HCT116 (cell line): ENCODE data around the gene BNC2. TPM values are rescaled to one million over a fixed set of nuclear protein-coding genes. Genes with fewer than 3 reads are reported as not detected.

Source experiments
- ATAC-seq: fragments of 200-7000 bp; cut with Tn5 transposase; 2 replicates; pipeline ENCODE4 v1.9.1; 2020; ENCODE audit warnings: mild to moderate bottlenecking, moderate library complexity
- BruUV-seq: library from RNA; stranded (reverse); fragments of 400-500 nt; replicated peaks from 2 replicates; lab custom pipeline; 2021; lab: Mats Ljungman, UMichigan
- CTCF ChIA-PET: fragments of 300-600 bp; sonication (Branson Sonifier 250); formaldehyde crosslinking; loops from one replicate; lab custom pipeline; 2021; ENCODE audit warnings: antibody characterized with exemption; lab: Charles Lee
- POLR2A ChIA-PET: fragments of 300-600, 350-600 bp; sonication (Branson Sonifier 250); formaldehyde crosslinking; loops from one replicate; lab custom pipeline; 2021; ENCODE audit warnings: antibody characterized with exemption; lab: Charles Lee
- RAD21 ChIA-PET, 2 experiments: fragments of 300-600 bp; sonication (Branson Sonifier 250); formaldehyde crosslinking; loops; one replicate each; lab custom pipeline; 2023; ENCODE audit warnings: low total read pairs in 2 of 2; ENCODE audit not compliant: uncharacterized antibody in 2 of 2, unreplicated experiment in 2 of 2, low non-redundant PET in 1 of 2; lab: Charles Lee
- DNase-seq: peaks from one replicate; pipeline ENCODE4 v3.0.0-alpha.2; 2010; ENCODE audit warnings: low read depth, low spot score
- H2AFZ ChIP-seq: fragments of 200-600 bp; shearing (Covaris generic), sonication (generic); 2 replicates; pipeline ENCODE4 v1.6.1; 2017; ENCODE audit warnings: low read depth, mixed run types, mixed read lengths, antibody characterized with exemption, low read length; ENCODE audit not compliant: poor library complexity, severe bottlenecking
- H3K27ac ChIP-seq: 2 replicates; pipeline ENCODE4 v1.5.1; 2012; ENCODE audit warnings: low read depth, low read length
- H3K27me3 ChIP-seq: fragments of 200-600 bp; sonication (generic); 2 replicates; pipeline ENCODE4 v1.6.1; 2016; ENCODE audit warnings: mixed run types, low read length, mixed read lengths; ENCODE audit not compliant: insufficient read depth
- H3K36me3 ChIP-seq, 2 experiments: fragments of 200-500 bp in 1 of 2; fragments of 200-600 bp in 1 of 2; sonication (Bioruptor generic) in 1 of 2; sonication (generic) in 1 of 2; 2 replicates each; pipeline versions ENCODE4 v1.5.1 to v1.6.1; 2014 to 2016; ENCODE audit warnings: low read length in 2 of 2, inconsistent platforms in 1 of 2, mixed read lengths in 1 of 2, mixed run types in 1 of 2; ENCODE audit not compliant: insufficient read depth in 2 of 2, control insufficient read depth in 1 of 2
- H3K4me1 ChIP-seq, 2 experiments: fragments of 200-600 bp in 1 of 2; sonication (generic) in 1 of 2; 2 replicates each; pipeline versions ENCODE4 v1.5.1 to v1.6.1; 2012 to 2017; ENCODE audit warnings: low read length in 2 of 2, inconsistent platforms in 1 of 2, mild to moderate bottlenecking in 1 of 2, mixed read lengths in 1 of 2, mixed run types in 1 of 2, moderate library complexity in 1 of 2; ENCODE audit not compliant: insufficient read depth in 2 of 2, control insufficient read depth in 1 of 2
- H3K4me2 ChIP-seq: fragments of 200-600 bp; sonication (generic); 2 replicates; pipeline ENCODE4 v1.6.1; 2017; ENCODE audit warnings: mixed run types, low read length, mixed read lengths
- H3K4me3 ChIP-seq, 2 experiments: fragments of 200-600 bp in 1 of 2; sonication (generic) in 1 of 2; replicated peaks in 1 of 2; 2 replicates each; pipeline ENCODE4 v1.5.1; 2011 to 2016; ENCODE audit warnings: low read length in 2 of 2, control low read depth in 1 of 2, low read depth in 1 of 2, mild to moderate bottlenecking in 1 of 2, mixed read lengths in 1 of 2, mixed run types in 1 of 2
- H3K79me2 ChIP-seq: fragments of 200-600 bp; sonication (generic); 2 replicates; pipeline ENCODE4 v1.6.1; 2017; ENCODE audit warnings: mild to moderate bottlenecking, mixed run types, low read length, moderate library complexity, mixed read lengths; ENCODE audit not compliant: insufficient read depth
- H3K9ac ChIP-seq: fragments of 200-600 bp; sonication (generic); 2 replicates; pipeline ENCODE4 v1.6.1; 2016; ENCODE audit warnings: low read length, mixed read lengths
- H3K9me2 ChIP-seq: fragments of 200-600 bp; sonication (generic), shearing (Covaris generic); 2 replicates; pipeline ENCODE4 v1.6.1; 2017; ENCODE audit warnings: mixed run types, mild to moderate bottlenecking, moderate library complexity; ENCODE audit not compliant: insufficient read depth
- H3K9me3 ChIP-seq, 2 experiments: fragments of 200-500 bp in 1 of 2; fragments of 200-600 bp in 1 of 2; sonication (Bioruptor generic) in 1 of 2; sonication (generic) in 1 of 2; 2 replicates each; pipeline ENCODE4 v1.6.1; 2014 to 2017; ENCODE audit warnings: low read length in 2 of 2, mixed read lengths in 2 of 2, inconsistent platforms in 1 of 2, low read depth in 1 of 2, mild to moderate bottlenecking in 1 of 2, mixed run types in 1 of 2, moderate library complexity in 1 of 2; ENCODE audit not compliant: control insufficient read depth in 1 of 2, insufficient read depth in 1 of 2
- H4K20me1 ChIP-seq: fragments of 200-600 bp; sonication (generic), shearing (Covaris generic); 2 replicates; pipeline ENCODE4 v1.6.1; 2017; ENCODE audit warnings: mixed run types, mild to moderate bottlenecking, moderate library complexity; ENCODE audit not compliant: insufficient read depth
- CBX3 ChIP-seq: IDR thresholded peaks from 2 replicates; pipeline ENCODE4 v1.6.1; 2012; ENCODE audit warnings: low read depth
- CEBPB ChIP-seq: IDR thresholded peaks from 2 replicates; pipeline ENCODE4 v1.6.1; 2012; ENCODE audit warnings: low read depth
- CTCF ChIP-seq, 3 experiments: fragments of 200-600 bp in 1 of 3; sonication (generic) in 1 of 3; IDR thresholded peaks in 2 of 3; conservative IDR thresholded peaks in 1 of 3; 2 replicates each; pipeline ENCODE4 v1.5.1; 2012 to 2017; ENCODE audit warnings: low read depth in 2 of 3, low read length in 2 of 3, antibody characterized with exemption in 1 of 3, borderline replicate concordance in 1 of 3, control low read depth in 1 of 3, mild to moderate bottlenecking in 1 of 3, mixed read lengths in 1 of 3, mixed run types in 1 of 3, moderate library complexity in 1 of 3; ENCODE audit not compliant: insufficient read depth in 1 of 3
- FOSL1 ChIP-seq: IDR thresholded peaks from 2 replicates; pipeline ENCODE4 v1.6.1; 2012; ENCODE audit warnings: low read depth
- POLR2A ChIP-seq: IDR thresholded peaks from 2 replicates; pipeline ENCODE4 v1.7.0; 2011; ENCODE audit warnings: borderline replicate concordance; ENCODE audit not compliant: insufficient read depth, insufficient read length; ENCODE audit errors: extremely low read depth
- POLR2AphosphoS5 ChIP-seq: IDR thresholded peaks from 2 replicates; pipeline ENCODE4 v1.6.1; 2011; ENCODE audit warnings: mild to moderate bottlenecking, low read depth, low read length, moderate library complexity
- SRF ChIP-seq: IDR thresholded peaks from 2 replicates; pipeline ENCODE4 v1.6.1; 2012; ENCODE audit warnings: low read depth
- TCF7L2 ChIP-seq: IDR thresholded peaks from 2 replicates; pipeline ENCODE4 v1.7.0; 2011; ENCODE audit warnings: borderline replicate concordance, inconsistent platforms; ENCODE audit not compliant: insufficient read depth, insufficient read length; ENCODE audit errors: extremely low read depth
- ZFX ChIP-seq: fragments of 450-650 bp; IDR thresholded peaks from 2 replicates; pipeline ENCODE4 v1.6.1; 2017
- intact Hi-C: fragments of 100-400 bp; cut with micrococcal nuclease; formaldehyde crosslinking; loops from 2 replicates; pipeline ENCODE4 v1.10.0; 2022
- total RNA-seq: library from RNA; stranded (reverse); gene quantifications from one replicate; pipeline ENCODE4 v1.2.1, GENCODE V29; 2021; ENCODE audit not compliant: unreplicated experiment
- TF ChIP-seq, protein P1 (sequence below): IDR thresholded peaks from 2 replicates; pipeline ENCODE4 v1.6.1; 2011; ENCODE audit warnings: mild to moderate bottlenecking, low read length, moderate library complexity; ENCODE audit not compliant: insufficient replicate concordance; ENCODE audit errors: extremely low read depth
- TF ChIP-seq, protein P2 (sequence below): IDR thresholded peaks from 2 replicates; pipeline ENCODE4 v1.6.1; 2012
- TF ChIP-seq, protein P3 (sequence below): IDR thresholded peaks from 2 replicates; pipeline ENCODE4 v1.6.1; 2012

BNC2 gene
- total RNA-seq, 1 experiment from 2014 or later: 0.37 TPM

DNA sequence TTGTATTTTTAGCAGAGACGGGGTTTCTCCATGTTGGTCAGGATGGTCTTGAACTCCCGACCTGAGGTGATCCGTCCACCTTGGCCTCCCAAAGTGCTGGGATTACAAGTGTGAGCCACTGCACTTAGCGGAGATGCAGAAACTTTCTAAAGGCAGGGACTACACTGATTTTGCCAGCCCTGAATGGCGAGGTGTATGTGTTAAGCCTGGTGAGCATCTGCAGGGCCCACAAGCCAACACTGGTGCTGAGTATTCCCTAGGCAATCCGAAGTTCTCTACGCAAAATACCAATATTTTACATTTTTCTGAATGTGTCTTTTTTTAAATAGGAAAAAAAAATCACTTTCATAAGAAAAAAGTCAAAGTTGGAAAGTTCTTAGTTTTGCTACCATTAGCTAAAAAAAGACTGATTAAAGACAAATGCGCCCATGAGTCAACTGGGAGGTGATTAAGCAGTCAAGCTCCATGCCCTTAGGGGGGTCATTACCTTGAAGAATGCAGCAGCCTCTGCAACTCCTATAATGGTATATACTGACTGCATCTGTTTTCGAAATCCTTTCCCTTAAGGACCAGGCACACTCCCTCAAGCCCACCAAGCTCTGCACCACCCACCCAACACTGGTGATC is 502.8 kb downstream of the BNC2 start:
- intact Hi-C loops: no loop called here
- no peak for TF ChIP-seq SRF
- TF ChIP-seq, protein P1, sequence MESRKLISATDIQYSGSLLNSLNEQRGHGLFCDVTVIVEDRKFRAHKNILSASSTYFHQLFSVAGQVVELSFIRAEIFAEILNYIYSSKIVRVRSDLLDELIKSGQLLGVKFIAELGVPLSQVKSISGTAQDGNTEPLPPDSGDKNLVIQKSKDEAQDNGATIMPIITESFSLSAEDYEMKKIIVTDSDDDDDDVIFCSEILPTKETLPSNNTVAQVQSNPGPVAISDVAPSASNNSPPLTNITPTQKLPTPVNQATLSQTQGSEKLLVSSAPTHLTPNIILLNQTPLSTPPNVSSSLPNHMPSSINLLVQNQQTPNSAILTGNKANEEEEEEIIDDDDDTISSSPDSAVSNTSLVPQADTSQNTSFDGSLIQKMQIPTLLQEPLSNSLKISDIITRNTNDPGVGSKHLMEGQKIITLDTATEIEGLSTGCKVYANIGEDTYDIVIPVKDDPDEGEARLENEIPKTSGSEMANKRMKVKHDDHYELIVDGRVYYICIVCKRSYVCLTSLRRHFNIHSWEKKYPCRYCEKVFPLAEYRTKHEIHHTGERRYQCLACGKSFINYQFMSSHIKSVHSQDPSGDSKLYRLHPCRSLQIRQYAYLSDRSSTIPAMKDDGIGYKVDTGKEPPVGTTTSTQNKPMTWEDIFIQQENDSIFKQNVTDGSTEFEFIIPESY: no peak
- no peak for TF ChIP-seq POLR2AphosphoS5
- TF ChIP-seq POLR2A: no peak
- TF ChIP-seq CTCF (IDR thresholded peaks at IDR 0.05 in 2 of 3, conservative IDR thresholded peaks at IDR 0.05 in 1 of 3; ENCODE audit: borderline replicate concordance in 1 of 3, insufficient read depth in 1 of 3, low read depth in 2 of 3, low read length in 2 of 3): no peak
- TF ChIP-seq CBX3: no peak
- TF ChIP-seq, protein P2, sequence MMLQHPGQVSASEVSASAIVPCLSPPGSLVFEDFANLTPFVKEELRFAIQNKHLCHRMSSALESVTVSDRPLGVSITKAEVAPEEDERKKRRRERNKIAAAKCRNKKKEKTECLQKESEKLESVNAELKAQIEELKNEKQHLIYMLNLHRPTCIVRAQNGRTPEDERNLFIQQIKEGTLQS: no peak
- TF ChIP-seq, protein P3, sequence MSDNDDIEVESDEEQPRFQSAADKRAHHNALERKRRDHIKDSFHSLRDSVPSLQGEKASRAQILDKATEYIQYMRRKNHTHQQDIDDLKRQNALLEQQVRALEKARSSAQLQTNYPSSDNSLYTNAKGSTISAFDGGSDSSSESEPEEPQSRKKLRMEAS: no peak
- no peak for TF ChIP-seq ZFX
- no peak for TF ChIP-seq FOSL1
- TF ChIP-seq CEBPB: no peak
- no peak for TF ChIP-seq TCF7L2
- Histone ChIP-seq H3K4me1 (no peaks in the 10 kb centered on the region), H3K9me2 (no peaks in the 10 kb centered on the region), H3K9me3 (no peaks in the 10 kb centered on the region), H4K20me1 (no peaks in the 10 kb centered on the region), H3K27me3 (no peaks in the 10 kb centered on the region), H3K79me2 (no peaks in the 10 kb centered on the region), H3K4me2 (no peak overlapping the region), H2AFZ (no peak overlapping the region), H3K4me3 (no peak overlapping the region), H3K9ac (no peak overlapping the region), H3K36me3 (no peaks in the 10 kb centered on the region), H3K27ac (no peak overlapping the region)
- no TSS peak for BruUV-seq
- ChIA-PET CTCF (no interaction called here), POLR2A (interaction anchor here (0.7 kb wide), 1 partner anchor 9 kb away, joined by 4 read pairs; no protein-coding TSS in a partner anchor), RAD21 (no interaction called here)
- ATAC-seq (no peak), DNase-seq (no peak)
